ENCODE measurements around the gene FAM199X. TPM values are rescaled to one million over a fixed set of nuclear protein-coding genes. Genes with fewer than 3 reads are reported as not detected.

The FAM199X gene
- total RNA-seq, 2 donors from 2014 or later = 18.5 to 22.0 TPM

GRCh38 chrX:104137496-104137895, 28.8 kb upstream of the FAM199X start:
- Histone ChIP-seq H3K36me3 (ENCODE audit: control insufficient read depth, insufficient read depth, low read length) (no peaks in the 10 kb centered on the region), H3K27me3 (ENCODE audit: control insufficient read depth, insufficient read depth, low read length, poor library complexity, severe bottlenecking) (no peaks in the 10 kb centered on the region), H3K9ac (ENCODE audit: extremely low read depth, low read length, poor library complexity, severe bottlenecking) (no peak overlapping the region), H3K27ac (ENCODE audit: low read depth, low read length) (no peak overlapping the region), H3K4me1 (ENCODE audit: control insufficient read depth, insufficient read depth, low read length) (no peaks in the 10 kb centered on the region), H3K4me3 (ENCODE audit: low read length) (no peak overlapping the region), H3K9me3 (ENCODE audit: control insufficient read depth, low read length) (no peaks in the 10 kb centered on the region)
- TF ChIP-seq CTCF (conservative IDR thresholded peaks at IDR 0.05) = no peak
- H3K36me3 Mint-ChIP-seq (ENCODE audit: low read depth) = no peaks in the 10 kb centered on the region
- H3K4me1 Mint-ChIP-seq = no peaks in the 10 kb centered on the region
- no peak overlapping the region for H3K27ac Mint-ChIP-seq
- H3K27me3 Mint-ChIP-seq (ENCODE audit: insufficient read depth) = peaks cover 12% of the 10 kb centered on the region
- H3K9me3 Mint-ChIP-seq = peaks cover 47% of the 10 kb centered on the region
- DNase-seq = no peak
- 71 to 88% methylated on average over 1 to 3 of the region's 3 CpGs for WGBS, 2 experiments (ENCODE audit: insufficient coverage in 1 of 2, insufficient read length in 1 of 2)
- no peak overlapping the region for H3K4me3 Mint-ChIP-seq

DNA sequence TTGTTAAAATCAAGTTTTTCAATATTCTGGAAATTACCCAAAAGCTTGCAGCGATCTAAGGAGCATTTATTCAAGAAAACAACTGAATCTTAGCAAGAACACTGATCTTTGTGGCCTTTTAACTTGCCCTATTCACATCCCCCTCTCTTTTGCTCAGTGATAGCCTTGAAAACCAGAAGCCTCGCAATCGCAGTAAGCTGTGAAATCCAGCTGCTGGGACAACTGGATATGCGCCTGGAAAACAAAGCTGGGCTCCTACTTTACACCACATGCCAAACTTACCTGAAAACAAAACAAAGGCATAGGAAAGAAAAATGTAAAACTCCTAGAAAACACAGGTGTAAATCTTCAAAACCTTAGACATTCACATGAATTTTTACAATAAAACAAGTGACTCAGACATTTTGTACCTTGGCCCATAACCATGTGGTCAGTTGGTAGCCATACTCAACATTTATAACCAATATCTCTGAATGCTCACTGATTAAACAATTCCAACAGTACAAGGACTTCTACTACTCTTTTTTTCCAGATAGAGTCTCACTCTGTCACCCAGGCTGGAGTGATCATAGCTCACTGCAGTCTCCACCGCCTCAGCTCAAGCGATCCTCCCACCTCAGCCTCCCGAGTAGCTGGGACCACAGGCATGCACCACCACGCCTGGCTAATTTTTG, 25.0 kb upstream of the FAM199X start:
- TF ChIP-seq CTCF (conservative IDR thresholded peaks at IDR 0.05) = no peak
- Mint-ChIP-seq H3K4me1 (no peaks in the 10 kb centered on the region), H3K4me3 (no peak overlapping the region), H3K27ac (no peak overlapping the region), H3K9me3 (peaks cover 62% of the 10 kb centered on the region), H3K36me3 (ENCODE audit: low read depth) (no peaks in the 10 kb centered on the region), H3K27me3 (ENCODE audit: insufficient read depth) (peaks cover 30% of the 10 kb centered on the region)
- no peak overlapping the region for H3K9ac ChIP-seq (ENCODE audit: extremely low read depth, low read length, poor library complexity, severe bottlenecking)
- no peaks in the 10 kb centered on the region for H3K36me3 ChIP-seq (ENCODE audit: control insufficient read depth, insufficient read depth, low read length)
- DNase-seq = no peak
- H3K9me3 ChIP-seq (ENCODE audit: control insufficient read depth, low read length) = no peaks in the 10 kb centered on the region
- H3K4me1 ChIP-seq (ENCODE audit: control insufficient read depth, insufficient read depth, low read length) = no peaks in the 10 kb centered on the region
- H3K27me3 ChIP-seq (ENCODE audit: control insufficient read depth, insufficient read depth, low read length, poor library complexity, severe bottlenecking) = no peaks in the 10 kb centered on the region
- WGBS, 2 experiments (ENCODE audit: insufficient coverage in 1 of 2, insufficient read length in 1 of 2) = 88 to 90% methylated on average over 2 to 8 of the region's 8 CpGs
- no peak overlapping the region for H3K27ac ChIP-seq (ENCODE audit: low read depth, low read length)
- H3K4me3 ChIP-seq (ENCODE audit: low read length) = no peak overlapping the region

GRCh38 chrX:104151037-104151436, 15.2 kb upstream of the FAM199X start:
- no peak overlapping the region for H3K27ac ChIP-seq (ENCODE audit: low read depth, low read length)
- H3K36me3 Mint-ChIP-seq (ENCODE audit: low read depth) = no peaks in the 10 kb centered on the region
- no peaks in the 10 kb centered on the region for H3K4me1 Mint-ChIP-seq
- H3K4me3 ChIP-seq (ENCODE audit: low read length) = no peak overlapping the region
- H3K9me3 Mint-ChIP-seq = peaks cover 44% of the 10 kb centered on the region
- H3K27me3 Mint-ChIP-seq (ENCODE audit: insufficient read depth) = peaks cover 4% of the 10 kb centered on the region
- WGBS, 2 experiments (ENCODE audit: insufficient coverage in 1 of 2, insufficient read length in 1 of 2) = 27% methylated on average over 1 of the region's 1 CpG; no CpG with 5 or more reads in 1 of the 2 experiments
- no peaks in the 10 kb centered on the region for H3K4me1 ChIP-seq (ENCODE audit: control insufficient read depth, insufficient read depth, low read length)
- H3K36me3 ChIP-seq (ENCODE audit: control insufficient read depth, insufficient read depth, low read length) = no peaks in the 10 kb centered on the region
- no peak for TF ChIP-seq CTCF (conservative IDR thresholded peaks at IDR 0.05)
- no peak overlapping the region for H3K9ac ChIP-seq (ENCODE audit: extremely low read depth, low read length, poor library complexity, severe bottlenecking)
- H3K4me3 Mint-ChIP-seq = no peak overlapping the region
- no peak for DNase-seq
- H3K27me3 ChIP-seq (ENCODE audit: control insufficient read depth, insufficient read depth, low read length, poor library complexity, severe bottlenecking) = no peaks in the 10 kb centered on the region
- H3K27ac Mint-ChIP-seq = no peak overlapping the region
- no peaks in the 10 kb centered on the region for H3K9me3 ChIP-seq (ENCODE audit: control insufficient read depth, low read length)
